GM18909 (cell line): ENCODE data around the gene UTF1.
"Not testable (repeated sequence)": the region's sequence is repeated elsewhere in the genome, so short reads cannot be mapped to it uniquely, and the experiment has no call there.

Source experiments
- ATAC-seq: cut with Tn5 transposase; IDR thresholded peaks from one replicate; pipeline ENCODE4 v1.9.1; 2021; ENCODE audit warnings: mild to moderate bottlenecking; ENCODE audit not compliant: unreplicated experiment, poor library complexity

Gene UTF1

DNA sequence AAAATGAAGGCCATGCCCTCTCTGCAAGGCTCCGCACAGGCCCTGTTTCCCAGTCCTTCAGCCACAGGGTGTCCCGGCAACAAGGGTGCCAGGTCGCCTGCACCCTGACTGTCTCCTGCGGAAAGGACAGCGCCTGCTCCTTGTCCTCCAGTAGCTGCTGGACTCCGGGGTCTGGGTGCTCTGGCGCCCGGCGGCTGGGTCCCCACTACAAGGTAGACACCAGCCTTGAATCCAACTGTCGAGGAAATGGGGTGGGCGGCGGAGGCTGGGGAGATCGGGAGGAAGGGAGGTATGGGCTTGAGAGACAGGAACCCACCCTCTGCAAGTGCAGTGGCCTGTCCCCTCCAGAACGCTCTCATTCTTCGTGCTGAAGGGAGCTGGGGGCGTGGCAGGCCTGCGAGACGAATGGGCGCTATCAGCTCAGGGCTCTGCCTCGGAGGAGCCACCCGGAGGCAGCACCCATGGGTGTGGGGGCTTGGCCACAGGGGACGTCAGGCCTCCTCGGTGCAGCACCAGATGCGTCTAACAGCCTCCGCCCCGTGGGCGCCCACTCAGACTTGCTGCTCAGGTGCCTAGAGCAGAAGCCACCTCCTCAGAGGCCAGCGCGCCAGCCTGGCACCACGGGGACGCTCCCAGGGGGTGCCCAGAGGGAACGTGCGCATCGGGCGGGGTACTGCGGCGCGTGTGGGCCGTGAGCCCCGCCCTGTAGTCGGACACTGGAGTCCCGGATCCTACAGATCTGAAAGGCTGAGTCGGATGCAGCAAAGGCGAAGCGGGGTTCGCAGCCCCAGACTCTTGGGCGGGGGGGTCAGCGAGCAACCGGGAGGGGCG is 31.1 kb downstream of the UTF1 start:
- peak; percentile 42 for ATAC-seq

DNA sequence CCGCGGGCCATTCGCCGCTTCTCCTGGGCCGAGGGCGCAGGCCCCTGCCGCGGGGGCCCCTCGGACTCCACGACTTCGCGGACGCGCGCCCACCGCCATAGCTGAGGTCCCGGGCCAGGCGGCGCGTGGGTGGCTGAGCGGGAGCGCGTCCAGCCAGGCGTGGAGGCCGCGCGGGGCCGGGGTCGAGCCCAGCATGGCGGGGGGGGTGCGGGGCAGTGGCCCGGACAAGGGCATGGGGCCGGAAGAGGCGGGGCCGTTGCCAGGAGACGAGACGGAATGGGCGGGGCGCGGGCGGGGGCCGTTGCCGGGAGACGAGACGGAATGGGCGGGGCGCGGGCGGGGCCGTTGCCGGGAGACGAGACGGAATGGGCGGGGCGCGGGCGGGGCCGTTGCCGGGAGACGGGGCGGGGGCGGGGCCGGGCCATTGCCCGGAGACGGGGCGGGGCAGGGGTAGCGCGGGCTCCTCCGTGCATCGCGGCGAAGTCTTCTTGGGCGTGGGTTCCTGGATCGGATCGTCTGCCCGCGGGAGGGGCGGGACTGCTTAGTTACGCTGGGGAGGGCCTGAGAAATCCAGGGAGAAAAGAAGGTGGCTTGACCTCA is 31.8 kb downstream of the UTF1 start:
- peak; percentile 53 for ATAC-seq

DNA sequence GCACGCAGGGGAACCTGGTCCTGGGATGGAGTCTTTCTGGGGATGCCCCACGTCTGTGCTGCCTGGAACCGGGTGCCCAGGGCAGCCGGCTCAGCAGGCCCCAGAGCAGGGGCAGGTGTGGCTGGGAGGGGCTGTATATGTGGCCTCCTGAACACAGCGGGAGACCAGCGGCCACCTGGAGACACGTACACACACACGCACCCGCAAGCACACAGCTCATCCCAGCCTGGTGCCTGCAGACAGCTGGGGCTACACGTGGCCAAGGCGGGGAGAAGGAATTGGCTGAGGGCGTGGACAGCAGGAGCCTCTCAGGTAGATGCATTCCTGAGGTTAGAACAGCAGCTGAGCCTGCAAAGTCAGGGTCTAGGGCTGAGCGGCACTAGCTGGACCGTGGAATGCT is 32.7 kb downstream of the UTF1 start:
- no peak for ATAC-seq

DNA sequence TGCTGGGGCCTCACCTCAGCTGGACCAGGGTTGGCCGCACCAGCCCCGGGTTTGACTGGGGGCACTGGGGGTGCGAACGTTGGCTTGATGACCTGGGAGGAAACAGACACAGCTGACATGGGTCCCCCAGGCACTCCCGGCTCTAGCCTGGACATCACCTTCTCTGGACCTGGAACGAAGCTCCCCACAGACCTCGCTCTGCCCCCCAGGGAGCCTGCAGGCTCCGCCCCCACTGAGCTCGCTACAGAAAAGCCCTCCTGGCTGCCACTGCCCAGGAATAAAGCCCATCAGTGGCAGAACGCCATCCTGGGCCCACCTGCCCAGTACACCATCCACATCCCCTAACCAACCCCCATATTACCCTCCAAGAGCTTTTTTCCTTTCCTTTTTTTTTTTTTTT is 33.7 kb downstream of the UTF1 start:
- no peak for ATAC-seq

DNA sequence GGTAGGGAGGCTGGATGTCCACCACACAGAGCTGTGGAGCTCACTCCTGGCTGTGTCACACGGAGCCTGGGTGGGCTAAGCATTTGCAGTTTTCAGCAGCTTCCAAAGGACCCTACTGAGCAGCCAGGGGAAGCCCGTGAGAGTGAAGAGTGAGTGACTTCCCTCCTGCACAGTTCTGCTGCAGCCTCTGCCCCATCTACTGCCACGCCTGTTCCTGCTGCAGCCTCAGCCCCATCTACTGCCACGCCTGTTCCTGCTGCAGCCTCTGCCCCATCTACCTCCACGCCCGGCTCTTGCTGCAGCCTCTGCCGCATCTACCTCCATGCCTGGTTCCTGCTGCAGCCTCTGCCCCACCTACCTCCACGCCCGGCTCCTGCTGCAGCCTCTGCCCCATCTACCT is 34.4 kb downstream of the UTF1 start:
- ATAC-seq: no peak

DNA sequence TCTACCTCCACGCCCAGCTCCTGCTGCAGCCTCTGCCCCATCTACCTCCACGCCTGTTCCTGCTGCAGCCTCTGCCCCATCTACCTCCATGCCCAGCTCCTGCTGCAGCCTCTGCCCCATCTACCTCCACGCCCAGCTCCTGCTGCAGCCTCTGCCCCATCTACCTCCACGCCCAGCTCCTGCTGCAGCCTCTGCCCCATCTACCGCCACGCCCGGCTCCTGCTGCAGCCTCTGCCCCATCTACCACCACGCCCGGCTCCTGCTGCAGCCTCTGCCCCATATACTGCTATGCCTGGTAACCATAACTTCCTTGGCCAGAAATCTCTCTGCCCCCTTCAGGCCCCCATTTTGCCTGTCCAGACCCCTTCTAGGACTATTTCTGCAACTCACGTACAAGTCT is 35.0 kb downstream of the UTF1 start:
- not testable (repeated sequence) for ATAC-seq

DNA sequence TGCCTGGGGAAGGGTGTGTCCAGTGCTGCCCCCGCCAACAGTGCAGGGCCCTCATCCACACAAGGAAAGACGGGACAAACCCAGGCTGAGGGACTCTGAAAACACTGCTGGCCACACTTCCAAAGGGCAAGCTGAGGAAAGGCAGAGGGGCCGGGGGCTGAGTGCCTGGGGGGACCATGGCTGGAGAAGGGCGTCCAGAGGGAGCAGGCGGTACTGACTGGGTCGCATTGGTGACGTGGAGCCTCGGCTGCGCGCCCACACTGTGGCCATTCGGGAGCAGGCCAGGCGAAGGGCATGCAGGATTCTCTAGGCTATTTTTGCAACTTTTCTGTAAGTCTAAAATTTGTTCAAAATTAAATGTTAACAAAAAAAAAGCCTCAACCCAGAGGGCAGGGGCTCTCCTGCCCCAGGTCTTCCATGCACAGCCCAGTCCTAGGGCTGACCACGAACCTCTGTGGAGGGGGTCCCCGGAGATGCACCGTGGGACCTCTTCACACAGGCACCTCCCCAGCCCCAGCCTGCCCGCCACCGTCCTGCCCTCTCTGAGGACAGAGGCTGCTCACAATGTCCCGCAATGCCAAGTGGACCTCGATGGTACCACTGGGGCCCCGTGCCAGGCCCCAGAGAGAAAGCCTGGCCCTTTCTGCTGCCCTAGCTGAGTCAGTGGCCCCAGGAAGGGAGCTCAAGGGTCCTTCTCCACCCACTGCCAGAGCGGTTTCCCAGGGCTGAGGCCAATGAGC is 36.2 kb downstream of the UTF1 start:
- no peak for ATAC-seq

DNA sequence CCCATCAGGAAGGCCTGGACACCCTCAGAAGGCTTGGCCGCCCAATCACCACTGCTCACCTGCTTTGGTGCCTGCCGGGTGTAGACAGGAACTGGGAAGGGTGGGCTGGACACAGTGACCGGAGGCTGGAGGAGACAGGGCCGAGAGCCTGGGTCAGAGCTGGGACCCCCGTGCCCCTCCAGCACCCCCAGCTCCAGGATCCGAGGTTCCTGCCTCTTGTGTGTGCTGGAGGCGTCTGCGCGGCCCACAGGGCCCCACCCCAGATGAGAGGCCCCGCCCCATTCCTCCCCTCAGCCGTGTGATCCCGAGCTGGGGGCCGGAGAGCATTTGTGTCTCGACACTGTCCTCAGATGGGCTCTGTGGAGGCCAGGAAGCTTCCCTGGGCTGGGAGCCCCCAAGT is 37.3 kb downstream of the UTF1 start:
- ATAC-seq: no peak

DNA sequence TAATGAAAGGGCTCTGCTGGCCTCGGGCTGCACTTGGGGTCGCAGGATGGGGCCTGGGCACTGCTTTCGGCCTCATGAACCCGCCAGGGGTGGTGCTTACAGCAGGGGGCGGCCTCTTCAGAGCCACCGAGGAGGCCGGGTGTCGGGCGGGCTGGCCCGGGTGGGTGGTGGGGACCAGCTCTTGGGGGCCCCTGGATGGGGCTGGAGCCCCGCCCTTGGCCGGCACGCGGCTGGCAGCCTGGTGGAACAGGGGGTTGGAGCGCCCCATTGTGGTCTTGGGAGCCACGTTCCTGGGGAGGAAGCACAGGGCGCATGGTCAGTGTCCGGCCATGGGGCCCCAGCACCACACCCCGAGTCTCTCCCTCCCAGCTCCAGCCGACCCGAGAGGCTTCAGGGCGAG is 37.8 kb downstream of the UTF1 start:
- no peak for ATAC-seq

DNA sequence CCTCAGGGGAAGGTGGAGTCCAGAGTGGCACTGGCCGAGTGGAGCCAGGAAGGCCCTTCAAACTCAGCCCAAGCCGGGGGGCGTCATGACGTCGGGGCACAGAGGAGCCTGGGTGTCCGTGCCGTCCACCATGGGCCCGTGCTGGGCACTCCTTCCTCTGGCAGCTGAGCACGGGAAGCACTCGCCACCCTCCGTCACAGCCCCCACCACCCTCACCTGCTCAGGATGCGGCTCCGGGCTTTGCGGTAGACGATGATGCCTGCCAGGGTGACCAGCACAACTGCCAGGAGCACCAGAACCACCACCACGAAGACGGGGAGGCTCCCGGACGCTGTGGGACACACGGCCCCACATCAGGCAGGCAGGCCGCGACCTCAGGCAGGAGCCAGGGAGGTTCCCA is 38.5 kb downstream of the UTF1 start:
- no peak for ATAC-seq

DNA sequence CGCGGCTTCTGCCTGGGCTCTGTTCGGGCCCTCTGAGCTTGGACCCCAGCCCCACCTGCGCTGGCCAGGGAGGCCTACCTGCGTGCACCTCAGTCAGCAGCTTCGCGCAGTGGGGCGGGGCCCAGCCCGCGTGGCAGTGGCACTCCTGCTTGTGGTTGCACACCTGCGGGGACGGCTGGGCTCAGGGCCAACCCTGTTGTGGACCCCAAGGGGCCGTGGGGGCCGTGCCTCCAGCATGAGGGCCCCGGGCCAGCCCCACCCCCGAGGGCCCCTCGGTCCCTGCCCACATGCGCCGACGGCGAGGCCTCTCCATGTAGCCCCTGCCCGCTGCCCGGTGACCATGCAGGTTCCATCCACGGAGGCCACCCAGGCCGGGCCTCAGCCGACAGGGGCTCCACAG is 39.4 kb downstream of the UTF1 start:
- no peak for ATAC-seq

DNA sequence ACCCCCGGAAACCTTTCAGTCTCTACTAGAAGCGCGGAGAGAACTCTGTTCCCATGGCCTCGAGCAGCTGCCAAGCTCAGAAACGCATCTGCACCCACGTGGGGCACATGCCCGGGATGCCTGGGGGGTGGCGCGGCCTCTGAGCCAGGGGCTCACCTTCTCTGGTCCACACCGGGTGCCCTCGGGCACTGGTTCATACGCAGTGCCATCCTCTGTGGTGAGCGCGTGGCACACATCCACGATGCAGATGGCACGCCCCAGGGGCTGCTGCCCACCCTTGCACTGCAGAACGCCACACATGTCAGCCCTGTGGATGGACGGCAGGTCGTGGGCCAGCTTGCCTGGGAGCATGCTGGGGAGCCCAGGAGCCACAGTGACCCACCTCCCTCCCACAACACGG is 40.2 kb downstream of the UTF1 start:
- ATAC-seq: no peak

DNA sequence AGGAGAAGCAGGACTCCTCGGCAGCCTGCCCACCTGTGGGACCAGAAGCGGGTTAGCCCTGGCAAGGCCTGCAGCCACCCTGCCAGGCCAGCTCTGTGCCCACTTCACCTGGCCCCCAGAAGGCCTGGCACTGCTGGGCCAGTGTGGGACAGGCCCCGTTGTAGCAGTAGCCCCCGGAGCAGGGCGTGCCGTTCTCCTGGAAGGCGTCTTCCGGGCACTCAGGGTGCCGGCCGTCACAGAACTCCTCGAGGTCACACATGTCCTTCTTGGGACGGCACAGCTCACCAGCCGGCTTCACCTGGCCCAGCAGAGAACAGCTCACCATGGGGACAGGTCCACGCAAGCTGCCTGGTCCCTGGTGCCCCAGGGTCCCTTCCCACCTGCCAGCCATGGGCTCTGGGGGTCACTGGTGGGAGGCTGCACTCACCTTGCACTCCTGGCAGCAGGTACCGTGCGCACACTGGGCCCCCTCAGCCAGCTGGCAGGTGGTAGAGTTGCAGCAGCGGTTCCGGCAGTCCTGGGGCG is 40.8 kb downstream of the UTF1 start:
- ATAC-seq: no peak

DNA sequence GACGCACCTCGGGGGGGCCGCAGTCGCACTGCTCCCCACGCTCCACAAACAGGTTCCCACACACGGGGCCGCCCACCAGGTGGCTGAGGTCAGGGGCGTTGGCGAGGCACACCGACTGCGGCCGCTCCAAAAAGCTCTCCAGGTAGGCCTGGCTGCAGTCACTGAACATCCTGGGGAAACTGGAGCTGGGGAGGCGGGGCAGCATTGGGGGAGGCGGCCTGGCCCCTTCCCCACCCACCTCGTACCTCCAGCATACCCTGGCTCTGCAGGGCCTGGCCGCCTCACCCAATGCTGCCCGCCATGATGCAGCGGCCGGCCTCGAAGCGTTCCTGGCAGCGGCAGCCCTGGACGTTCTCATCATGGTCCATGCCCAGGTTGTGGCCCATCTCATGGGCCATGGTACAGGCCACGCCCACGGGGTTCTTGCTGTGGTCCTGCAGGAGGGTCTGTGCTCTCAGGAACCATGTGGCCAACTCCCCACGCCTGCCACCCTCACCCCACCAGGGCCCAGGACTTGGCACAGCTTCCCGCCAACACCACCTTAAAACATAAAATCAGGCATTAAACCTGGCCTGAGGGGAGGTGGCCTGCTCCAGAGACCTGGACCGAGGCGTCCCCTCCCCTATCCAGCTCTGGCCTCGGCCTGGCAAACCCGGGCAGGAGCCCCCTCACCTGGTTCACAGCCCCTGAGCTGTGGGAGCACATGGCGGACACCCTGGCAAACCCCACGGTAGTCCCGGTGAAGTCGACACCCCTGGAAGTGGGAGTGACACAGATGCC is 41.7 kb downstream of the UTF1 start:
- no peak for ATAC-seq

DNA sequence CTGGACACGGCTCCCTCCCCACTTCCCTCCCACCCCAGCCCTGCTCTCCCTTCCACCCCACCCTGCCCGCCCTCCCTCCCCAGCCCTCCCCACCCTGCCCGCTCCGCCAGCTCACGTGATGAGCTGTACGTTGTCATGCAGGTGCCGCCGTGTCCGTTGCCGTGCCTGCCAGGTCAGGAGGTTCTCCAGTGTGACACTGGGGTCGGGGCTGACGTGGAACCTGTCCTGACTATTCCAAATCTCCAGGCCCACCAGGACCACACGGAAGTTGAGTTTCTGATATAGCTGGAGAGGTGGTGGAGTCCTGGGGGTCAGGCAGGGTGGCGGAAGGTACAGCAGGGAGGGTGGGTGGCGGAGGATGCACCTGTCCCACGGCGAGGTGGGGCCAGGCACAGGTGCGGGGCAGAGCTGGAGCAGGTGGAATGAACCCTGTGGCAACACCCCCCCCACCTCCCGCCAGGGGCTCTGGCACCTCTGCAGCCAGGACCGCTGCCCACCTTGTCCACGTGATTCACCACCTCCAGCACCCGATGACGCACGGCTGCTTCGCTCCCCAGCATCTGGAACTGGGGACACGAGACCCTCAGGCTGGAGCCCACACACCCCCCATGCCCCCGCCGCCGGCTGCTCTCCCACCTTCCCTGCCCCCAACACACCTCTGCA is 42.4 kb downstream of the UTF1 start:
- ATAC-seq: no peak

DNA sequence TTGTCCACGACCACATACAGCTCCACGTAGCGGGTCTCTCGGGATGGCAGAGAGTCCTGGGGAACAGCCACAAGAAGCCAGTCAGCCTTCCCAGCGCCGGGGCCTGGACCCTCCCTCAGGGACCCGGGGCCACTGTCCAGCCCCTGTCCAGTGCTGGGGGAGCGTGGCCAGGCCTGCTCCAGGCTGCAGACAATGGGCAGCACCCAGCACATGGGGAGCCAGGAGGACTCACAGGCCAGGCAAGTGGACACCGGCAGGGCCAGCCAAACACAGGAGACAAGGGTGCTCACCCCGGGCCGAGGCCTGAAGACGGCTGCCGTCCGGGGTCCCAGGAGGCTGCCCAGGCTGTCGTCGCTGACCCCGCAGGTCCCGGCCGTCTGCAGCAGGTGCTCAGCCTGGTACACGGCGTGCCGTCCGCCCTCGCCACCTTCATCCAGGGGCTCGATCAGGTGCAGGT is 43.0 kb downstream of the UTF1 start:
- no peak for ATAC-seq

DNA sequence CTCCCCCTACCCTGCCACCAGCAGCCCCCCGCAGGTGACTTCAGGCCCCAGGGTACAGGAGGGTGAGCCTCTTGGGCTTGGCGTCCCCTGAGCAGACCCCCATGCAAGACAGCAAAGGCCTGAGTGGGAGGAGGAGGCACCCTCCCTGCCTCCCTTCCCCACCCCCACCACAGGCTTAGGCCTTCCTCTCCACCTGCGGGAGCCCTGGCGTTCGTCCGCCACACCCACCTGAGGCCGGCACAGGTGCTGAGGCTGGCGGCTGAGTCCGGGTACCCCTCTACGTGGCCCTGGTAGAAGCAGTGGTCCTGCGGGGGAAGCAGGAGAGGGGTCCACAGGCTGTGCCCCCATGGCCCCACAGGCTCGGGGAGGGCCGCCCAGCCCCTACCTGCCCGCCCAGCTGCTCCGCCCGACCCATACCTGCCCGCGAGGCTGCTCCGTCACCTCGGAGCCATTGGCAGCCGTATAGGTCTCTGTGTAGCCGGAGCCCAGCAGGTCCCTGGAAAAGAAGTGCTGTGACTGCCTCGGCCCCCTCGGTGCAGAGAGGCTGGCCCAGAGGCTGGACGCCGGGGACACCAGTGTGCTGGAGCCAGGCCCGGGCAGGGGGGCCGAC is 43.6 kb downstream of the UTF1 start:
- no peak for ATAC-seq

DNA sequence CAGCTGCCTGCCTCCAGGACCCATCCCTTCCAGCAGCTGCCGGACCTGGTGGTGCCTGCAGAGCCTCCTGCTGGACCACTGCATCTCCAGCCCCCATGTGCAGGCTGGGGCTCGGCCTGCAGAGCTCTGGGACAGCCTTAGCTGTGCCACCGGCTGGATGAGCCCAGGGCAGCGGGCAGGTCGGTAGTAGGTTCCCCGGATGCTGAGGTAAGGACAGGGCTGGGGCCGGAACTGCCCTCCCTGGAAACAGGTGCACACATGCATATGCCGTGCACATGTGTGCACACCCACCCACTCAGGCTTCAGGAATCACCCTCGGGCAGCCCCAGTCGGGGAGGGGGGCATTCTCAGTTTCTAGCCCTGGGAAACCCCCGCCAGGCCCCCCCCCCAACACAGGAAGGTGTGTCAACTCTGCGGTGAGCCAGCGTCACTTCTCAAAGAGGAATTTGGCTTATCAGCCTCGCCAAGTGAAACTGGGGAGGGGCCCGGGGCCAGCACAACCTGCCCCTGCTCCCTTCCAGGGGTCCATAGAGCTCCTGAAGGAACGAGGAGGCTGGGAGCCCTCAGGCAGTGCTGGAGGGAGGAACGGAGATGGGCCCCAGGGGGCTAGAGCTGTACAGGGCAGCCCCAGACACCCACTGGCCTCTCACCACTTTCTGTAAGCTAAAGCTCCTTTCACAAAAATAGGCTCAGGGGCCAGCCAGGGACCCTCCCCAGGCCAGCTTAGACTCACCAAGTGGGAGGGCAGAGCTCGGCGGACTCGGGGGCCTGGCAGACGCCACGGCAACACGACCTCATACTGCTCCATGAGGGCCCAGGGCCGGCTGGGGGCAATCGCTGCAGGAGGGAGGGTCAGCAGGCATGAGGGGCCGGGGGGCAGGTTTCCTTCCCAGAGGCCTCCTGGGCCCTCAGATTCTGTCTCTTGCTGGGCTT is 45.0 kb downstream of the UTF1 start:
- ATAC-seq: peak; percentile 53
